ENCODE data around the gene AIMP1. TPM values are rescaled to one million over a fixed set of nuclear protein-coding genes. Genes with fewer than 3 reads are reported as not detected.

The AIMP1 gene
- total RNA-seq, 1 donor from 2014 or later, result 32.2 TPM

GRCh38 chr4:106368678-106369077 is 52.3 kb downstream of the AIMP1 start, which contains the start of gene GIMD1:
GIMD1 (minus strand) TSS chr4:106368778; CDS start chr4:106367435, 1,343 bp downstream.
- H3K27me3 Mint-ChIP-seq (ENCODE audit: low read depth), result peaks cover 12% of the 10 kb centered on the region
- H3K4me3 Mint-ChIP-seq, result no peak within 1 kb of the TSS
- no peak within 1 kb of the TSS for H3K27ac Mint-ChIP-seq (ENCODE audit: unreplicated experiment)
- DNase-seq (ENCODE audit: low read depth, low spot score), result no peak
- no peaks in the 10 kb centered on the region for H3K36me3 Mint-ChIP-seq (ENCODE audit: low read depth)
- TF ChIP-seq, protein P1, sequence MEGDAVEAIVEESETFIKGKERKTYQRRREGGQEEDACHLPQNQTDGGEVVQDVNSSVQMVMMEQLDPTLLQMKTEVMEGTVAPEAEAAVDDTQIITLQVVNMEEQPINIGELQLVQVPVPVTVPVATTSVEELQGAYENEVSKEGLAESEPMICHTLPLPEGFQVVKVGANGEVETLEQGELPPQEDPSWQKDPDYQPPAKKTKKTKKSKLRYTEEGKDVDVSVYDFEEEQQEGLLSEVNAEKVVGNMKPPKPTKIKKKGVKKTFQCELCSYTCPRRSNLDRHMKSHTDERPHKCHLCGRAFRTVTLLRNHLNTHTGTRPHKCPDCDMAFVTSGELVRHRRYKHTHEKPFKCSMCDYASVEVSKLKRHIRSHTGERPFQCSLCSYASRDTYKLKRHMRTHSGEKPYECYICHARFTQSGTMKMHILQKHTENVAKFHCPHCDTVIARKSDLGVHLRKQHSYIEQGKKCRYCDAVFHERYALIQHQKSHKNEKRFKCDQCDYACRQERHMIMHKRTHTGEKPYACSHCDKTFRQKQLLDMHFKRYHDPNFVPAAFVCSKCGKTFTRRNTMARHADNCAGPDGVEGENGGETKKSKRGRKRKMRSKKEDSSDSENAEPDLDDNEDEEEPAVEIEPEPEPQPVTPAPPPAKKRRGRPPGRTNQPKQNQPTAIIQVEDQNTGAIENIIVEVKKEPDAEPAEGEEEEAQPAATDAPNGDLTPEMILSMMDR (conservative IDR thresholded peaks at IDR 0.05), result no peak
- no peaks in the 10 kb centered on the region for H3K9me3 Mint-ChIP-seq
- no peaks in the 10 kb centered on the region for H3K4me1 Mint-ChIP-seq

DNA sequence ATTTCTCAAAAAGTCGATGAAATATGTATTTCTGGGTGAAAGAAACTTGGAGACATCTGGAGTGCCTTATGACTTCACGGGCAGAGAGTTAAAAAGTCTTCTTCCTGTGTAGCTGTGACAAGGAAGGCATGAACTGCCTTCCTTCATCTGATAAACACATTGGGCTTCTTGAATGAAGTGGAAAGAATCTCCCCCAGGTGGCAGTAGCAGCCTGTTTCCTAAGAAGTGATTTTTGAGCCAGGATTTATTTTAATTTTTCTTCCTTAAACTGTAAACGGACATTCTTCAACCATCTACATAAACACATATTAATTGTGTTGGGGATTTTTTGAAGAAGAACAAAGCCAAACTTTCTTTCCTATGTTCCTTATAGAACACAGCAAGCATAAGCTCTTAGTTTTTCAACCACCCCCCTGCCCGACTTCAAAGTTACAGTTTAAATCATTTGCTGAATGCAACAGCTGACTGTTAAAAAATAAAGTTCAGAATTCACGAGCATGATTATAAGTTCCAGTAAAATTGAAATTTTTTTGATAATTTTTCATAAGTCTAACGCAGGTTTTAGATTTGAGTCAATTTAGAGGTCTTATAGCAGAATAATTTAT is 53.2 kb downstream of the AIMP1 start:
- Mint-ChIP-seq H3K4me1 (no peaks in the 10 kb centered on the region), H3K9me3 (no peaks in the 10 kb centered on the region), H3K27me3 (ENCODE audit: low read depth) (peaks cover 16% of the 10 kb centered on the region), H3K36me3 (ENCODE audit: low read depth) (no peaks in the 10 kb centered on the region), H3K27ac (ENCODE audit: unreplicated experiment) (no peak overlapping the region), H3K4me3 (no peak overlapping the region)
- TF ChIP-seq, protein P1 (conservative IDR thresholded peaks at IDR 0.05), result peak; percentile 80
- peak; percentile 20 for DNase-seq (ENCODE audit: low read depth, low spot score)

- Mint-ChIP-seq H3K36me3 (ENCODE audit: low read depth) (no peaks in the 10 kb centered on the region), H3K27ac (ENCODE audit: unreplicated experiment) (no peak overlapping the region), H3K4me1 (no peaks in the 10 kb centered on the region)
Observed at GRCh38 chr4:106370214-106370613, 53.9 kb downstream of the AIMP1 start.

DNA sequence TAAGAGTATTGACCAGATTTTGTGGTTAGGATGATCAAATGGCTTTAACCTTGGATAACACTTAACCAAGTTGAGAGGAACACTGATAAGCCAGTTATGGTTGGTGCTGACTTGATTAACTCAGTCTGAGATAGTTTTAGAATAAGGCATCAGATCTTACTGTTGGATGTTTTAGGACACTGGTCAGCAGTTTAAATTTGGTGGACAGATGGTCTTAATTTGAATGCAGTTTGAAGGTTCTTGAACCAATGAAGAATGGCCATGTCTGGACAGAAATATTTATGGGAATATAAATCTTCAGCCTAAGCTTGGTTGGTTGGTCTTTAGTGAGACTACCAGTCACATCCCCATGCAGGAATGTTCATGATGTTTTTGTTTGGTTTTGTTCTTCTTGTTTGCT is 54.8 kb downstream of the AIMP1 start:
- Mint-ChIP-seq H3K27ac (ENCODE audit: unreplicated experiment) (no peak overlapping the region), H3K36me3 (ENCODE audit: low read depth) (no peaks in the 10 kb centered on the region), H3K27me3 (ENCODE audit: low read depth) (peaks cover 16% of the 10 kb centered on the region), H3K4me3 (no peak overlapping the region), H3K4me1 (no peaks in the 10 kb centered on the region), H3K9me3 (no peaks in the 10 kb centered on the region)
- no peak for DNase-seq (ENCODE audit: low read depth, low spot score)
- TF ChIP-seq, protein P1 (conservative IDR thresholded peaks at IDR 0.05), result no peak

More at GRCh38 chr4:106370214-106370613, 53.9 kb downstream of the AIMP1 start:
- Mint-ChIP-seq H3K9me3 (no peaks in the 10 kb centered on the region), H3K27me3 (ENCODE audit: low read depth) (peaks cover 16% of the 10 kb centered on the region), H3K4me3 (no peak overlapping the region)
- DNase-seq (ENCODE audit: low read depth, low spot score), result no peak
- TF ChIP-seq, protein P1 (conservative IDR thresholded peaks at IDR 0.05), result no peak

DNA sequence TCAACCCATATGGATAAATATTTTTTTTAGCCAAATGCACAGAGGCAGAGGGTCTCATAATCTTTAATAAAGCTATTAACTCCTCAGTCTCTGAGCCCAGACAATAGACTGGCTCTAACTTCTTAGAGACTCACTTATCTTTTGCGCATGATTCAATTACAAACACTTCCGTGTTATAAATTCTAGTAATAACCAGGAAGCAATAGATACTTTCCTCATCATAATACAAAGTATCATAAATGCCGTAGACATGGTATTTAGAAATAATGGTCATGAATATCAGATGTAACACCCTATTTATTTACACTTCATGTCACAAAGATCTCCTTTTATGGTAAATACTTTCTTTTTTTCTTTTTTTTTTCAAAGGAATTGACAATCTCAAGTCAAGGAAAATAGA is 56.7 kb downstream of the AIMP1 start:
- H3K36me3 Mint-ChIP-seq (ENCODE audit: low read depth), result no peaks in the 10 kb centered on the region
- H3K4me1 Mint-ChIP-seq, result no peaks in the 10 kb centered on the region
- peaks cover 16% of the 10 kb centered on the region for H3K27me3 Mint-ChIP-seq (ENCODE audit: low read depth)
- no peaks in the 10 kb centered on the region for H3K9me3 Mint-ChIP-seq
- no peak overlapping the region for H3K4me3 Mint-ChIP-seq
- no peak overlapping the region for H3K27ac Mint-ChIP-seq (ENCODE audit: unreplicated experiment)
- TF ChIP-seq, protein P1 (conservative IDR thresholded peaks at IDR 0.05), result no peak
- no peak for DNase-seq (ENCODE audit: low read depth, low spot score)

Data from neural crest cell (in vitro differentiated cells).